Stimulated activated CD4-positive, alpha-beta T cell treated with anti-CD3 and anti-CD28 coated beads, Interleukin-1b, Interleukin-23, amount 100 ng/mL, for 1 hour (primary cell): ENCODE data around the gene OLFML2B.

Experiments used
- DNase-seq, 2 donors: peaks; one replicate each; pipeline ENCODE4 v3.0.0-alpha.2; 2020; ENCODE audit warnings: low read depth in 2 of 2

The OLFML2B gene

DNA sequence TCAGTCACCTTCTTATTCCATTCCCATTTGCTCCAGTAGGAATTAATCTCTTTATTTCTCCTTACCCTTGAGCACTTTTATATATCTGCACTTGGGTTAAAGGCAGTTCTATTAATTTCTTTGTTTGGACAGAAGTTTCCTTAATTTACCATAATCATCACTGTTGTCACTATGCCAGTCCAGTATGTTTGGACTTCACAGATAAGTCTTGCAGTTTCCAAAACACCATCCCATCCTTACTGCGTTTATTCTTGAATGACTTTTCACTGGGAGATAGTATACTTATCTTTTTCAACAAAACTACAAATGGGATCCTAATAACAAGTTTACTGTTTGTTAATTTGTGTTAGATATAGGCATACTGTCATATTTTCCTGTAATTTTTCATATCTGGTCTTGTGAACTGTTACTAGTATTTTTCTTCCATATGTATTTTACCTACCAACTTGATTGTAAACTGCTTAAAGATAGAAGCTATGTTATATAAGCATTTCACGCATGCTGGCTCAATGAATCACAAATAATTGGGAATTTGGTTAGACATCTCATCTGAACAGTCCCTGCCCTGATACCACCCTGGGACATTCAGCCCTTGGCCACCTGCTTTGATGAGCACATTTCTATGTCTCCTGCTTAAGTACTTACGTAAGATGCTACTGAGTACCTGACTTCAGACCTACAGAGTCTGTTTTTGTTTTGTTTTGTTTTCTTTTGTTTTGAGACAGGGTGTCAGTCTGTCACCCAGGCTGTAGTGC is 78.2 kb downstream of the OLFML2B start:
- DNase-seq: no peak

DNA sequence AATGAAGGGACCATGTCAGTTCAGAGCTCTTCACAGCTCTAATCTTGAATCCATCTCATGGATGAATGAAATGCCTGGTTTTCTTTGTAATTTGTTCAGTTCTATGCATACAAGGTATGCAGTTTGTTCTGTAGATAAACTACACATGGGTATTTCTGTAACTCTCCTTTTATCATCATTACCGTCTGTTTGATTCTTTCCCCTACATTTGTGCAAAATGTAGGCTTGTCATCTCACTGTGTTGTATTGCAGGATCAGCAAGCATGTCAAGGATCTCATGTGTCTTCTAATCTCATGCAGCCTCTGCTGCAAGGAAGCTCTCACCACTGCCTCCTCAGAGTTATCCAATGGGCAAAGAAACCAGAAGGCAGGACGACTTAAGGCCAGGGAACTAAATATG is 79.3 kb downstream of the OLFML2B start:
- DNase-seq: no peak

DNA sequence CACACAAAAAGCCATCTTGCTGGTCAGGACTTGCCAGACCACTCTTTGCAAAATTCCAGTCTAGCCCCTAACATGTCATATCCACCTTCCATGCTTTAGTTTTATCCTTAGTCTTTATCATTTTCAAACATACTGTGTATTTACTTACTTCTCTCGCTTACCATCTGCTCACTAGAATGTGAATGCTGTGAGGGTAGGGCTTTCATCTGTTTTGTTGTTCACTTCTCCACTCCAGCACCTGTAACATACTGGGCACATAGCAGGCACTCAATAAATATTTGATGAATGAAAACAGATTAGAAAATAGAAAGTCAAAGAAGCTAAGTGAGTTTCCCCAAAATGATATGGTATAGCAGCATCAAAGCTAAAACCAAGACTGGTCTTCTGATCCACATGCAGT is 79.9 kb downstream of the OLFML2B start:
- DNase-seq: no peak

DNA sequence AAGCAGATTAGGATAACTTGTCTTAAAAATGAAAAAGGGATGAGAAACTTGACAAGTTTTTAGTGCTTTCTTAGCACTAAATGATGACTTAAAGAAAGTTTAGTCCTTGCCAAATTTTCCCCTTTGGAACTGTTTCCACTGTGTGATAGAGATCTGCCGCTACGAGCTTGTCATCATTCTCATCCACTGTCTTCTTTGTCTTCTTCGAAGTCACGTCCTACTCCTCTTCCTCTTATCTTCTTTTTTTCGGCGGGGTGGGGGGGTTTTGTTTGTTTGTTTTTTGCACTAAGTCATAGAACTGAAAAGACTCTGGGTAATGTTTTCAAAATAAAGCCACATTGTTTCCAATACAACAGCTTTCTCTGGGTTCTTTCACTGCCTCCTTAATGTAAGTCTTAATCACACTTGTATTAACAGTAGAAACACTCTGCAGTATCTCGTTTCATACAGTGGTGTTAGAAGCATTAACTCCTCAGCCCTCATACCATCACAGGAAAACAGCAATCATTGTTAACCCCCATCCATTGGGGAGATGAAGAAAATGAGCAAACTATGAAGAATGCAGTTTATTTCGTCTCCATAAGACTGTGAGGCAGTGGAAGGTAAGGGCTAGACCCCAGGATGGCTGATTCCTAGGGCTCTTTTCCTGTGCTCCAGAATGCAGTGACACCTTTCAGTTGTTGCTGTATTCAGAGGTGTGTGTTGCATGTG is 81.8 kb downstream of the OLFML2B start:
- DNase-seq: no peak

DNA sequence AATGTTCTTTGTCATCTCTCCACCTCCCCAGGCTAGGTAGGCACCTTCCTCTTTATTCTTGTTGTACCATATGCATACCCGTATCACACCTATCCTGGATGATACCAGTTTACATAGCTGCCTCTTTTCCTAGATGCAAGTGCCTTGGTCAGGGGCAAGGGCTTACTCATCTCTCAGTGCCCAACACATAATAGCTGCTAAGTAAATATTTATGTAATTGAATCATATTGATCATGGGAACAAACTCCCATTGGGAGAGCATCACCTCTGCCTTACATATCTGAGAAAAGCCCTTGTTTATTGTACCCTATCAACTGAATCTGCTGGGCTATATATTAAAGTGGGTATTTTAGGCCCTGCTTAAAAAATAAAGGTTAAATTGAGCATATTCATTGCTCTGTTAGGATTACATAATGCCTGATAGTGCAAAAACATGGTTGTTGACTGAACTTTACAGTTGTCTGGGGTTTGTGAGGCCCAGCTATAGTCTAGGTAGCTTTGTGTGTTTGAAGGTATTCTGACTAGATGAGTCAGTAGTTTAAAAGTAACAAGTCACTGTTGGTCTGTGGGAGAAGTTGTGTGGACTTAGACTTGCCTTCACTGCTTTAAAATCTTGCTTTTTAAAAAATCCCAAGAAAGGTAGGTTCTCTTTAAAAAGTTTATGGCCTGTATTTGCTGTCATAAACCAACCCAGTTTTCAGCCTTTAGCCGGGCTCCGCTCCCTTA is 82.6 kb downstream of the OLFML2B start:
- DNase-seq: no peak

DNA sequence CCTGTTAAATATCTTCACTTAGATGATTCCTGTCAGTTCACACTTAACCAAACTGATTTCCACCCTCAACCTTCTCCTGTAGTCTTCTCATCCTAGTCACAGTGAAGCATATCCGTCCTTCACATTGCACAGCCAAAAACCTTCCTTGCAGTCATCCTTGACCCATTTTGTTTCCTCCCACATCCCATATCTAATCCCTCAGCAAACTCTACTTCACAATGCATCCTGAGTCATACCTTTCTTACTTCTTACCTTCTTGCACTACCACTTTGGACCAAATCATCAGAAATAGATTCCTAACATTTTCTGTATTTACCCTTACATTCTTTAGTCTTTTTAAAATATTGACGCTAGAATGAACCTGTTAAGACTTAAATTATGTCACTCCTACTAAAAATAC is 86.9 kb downstream of the OLFML2B start:
- DNase-seq: no peak

DNA sequence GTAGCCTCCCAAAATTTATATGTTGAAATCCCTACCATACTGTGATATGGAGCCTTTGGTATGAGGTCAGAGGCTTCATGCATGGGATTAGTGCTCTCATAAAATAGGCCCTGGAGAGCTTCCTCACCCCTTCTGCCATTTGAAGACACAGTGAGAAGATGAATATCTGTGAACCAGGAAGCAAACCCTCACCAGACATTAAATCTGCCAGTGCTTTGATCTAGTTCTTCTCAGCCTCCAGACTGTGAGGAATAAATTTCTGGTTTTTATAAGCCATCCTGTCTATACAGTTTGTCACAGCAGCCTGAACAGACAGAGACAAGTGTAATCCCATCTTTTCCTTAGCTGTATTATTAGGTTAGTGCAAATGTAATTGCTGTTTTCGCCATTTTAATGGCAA is 88.4 kb downstream of the OLFML2B start:
- no peak for DNase-seq

DNA sequence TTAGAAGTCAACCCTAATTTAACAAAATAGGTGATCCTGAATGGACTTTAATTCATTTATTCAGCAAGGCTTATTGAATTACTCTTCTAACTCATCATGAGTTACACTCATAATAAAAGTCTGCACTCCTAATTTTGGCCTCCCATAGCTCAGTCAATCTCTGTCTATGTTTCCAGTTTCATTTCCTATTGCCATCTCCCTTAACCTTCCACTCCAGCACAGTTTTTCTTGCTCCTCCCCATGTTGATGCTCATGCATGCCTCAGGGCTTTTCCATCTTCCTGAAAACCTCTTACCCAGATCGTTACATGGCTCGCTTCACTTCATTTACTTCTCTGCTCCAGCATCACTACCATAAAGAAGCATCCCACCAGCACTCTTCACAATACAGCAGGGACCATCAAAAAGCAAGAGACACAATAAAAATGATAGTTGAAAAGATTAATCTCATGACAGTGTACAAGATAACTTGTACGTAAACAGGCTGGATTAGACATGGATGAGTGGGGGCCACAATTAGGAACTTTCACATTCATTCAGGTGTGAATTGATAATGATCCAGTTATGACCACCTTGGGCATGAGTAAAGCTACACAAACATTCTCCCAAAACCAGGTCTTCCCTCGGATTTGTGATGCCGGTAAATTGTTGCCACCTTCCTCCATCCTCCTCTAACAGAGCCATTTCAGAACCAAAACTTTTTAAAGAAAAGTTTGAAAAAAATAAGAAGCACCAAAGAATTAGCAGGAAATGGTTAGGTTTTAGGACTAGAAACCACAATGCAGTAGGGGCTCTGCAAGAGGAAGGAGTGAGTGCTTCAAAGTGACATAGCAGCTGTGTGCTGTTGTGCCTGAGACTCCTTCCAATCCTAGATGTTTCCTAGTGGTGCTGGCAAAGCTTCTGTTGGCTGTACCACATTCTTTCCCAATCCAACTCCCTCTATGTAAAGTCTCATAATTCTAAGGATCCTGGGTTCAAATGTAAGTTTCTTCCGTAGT is 89.8 kb downstream of the OLFML2B start:
- DNase-seq: no peak
